B cell (primary cell): ENCODE results near the gene ADAMTS17. TPM values are rescaled to one million over a fixed set of nuclear protein-coding genes. Genes with fewer than 3 reads are reported as not detected.

Experiments used
- ATAC-seq: fragments of 200-7000 bp; cut with Tn5 transposase; one replicate; pipeline ENCODE4 v1.10.0; 2021; ENCODE audit warnings: low read depth, mild to moderate bottlenecking, moderate number of reproducible peaks, moderate library complexity
- CTCF ChIA-PET: fragments of 350-600 bp; sonication (Branson Sonifier 250); formaldehyde crosslinking; loops from one replicate; lab custom pipeline; 2021; ENCODE audit warnings: antibody characterized with exemption, inconsistent platforms; lab: Charles Lee
- POLR2A ChIA-PET: fragments of 350-600 bp; sonication (Branson Sonifier 250); formaldehyde crosslinking; loops from one replicate; lab custom pipeline; 2021; ENCODE audit warnings: antibody characterized with exemption; lab: Charles Lee
- DNase-seq: peaks from one replicate; pipeline ENCODE4 v3.0.0; 2013
- H2AFZ ChIP-seq: 2 replicates; pipeline ENCODE4 v1.6.1; 2012; ENCODE audit warnings: mild to moderate bottlenecking, low read depth, low read length; ENCODE audit not compliant: insufficient read depth, poor library complexity, severe bottlenecking
- H3K27ac ChIP-seq, 2 donors: 1 replicate in 1 of 2; 2 replicates in 1 of 2; pipeline ENCODE4 v1.5.1; 2012 to 2013; ENCODE audit warnings: low read length in 2 of 2, mild to moderate bottlenecking in 2 of 2, moderate library complexity in 1 of 2
- H3K27me3 ChIP-seq, 4 experiments: fragments of 200-600 bp in 1 of 4; sonication (generic) in 1 of 4; replicated peaks in 1 of 4; 1 replicate in 2 of 4; 2 replicates in 2 of 4; pipeline versions ENCODE4 v1.6.1 to v1.7.0; 2013 to 2016; ENCODE audit warnings: low read length in 3 of 4, mild to moderate bottlenecking in 2 of 4, mixed read lengths in 1 of 4, moderate library complexity in 1 of 4; ENCODE audit not compliant: insufficient read depth in 4 of 4, control insufficient read depth in 3 of 4; ENCODE audit errors: control extremely low read depth in 1 of 4
- H3K36me3 ChIP-seq, 2 experiments: replicated peaks in 1 of 2; 1 replicate in 1 of 2; 2 replicates in 1 of 2; pipeline versions ENCODE4 v1.6.1 to v1.7.1; 2013; ENCODE audit warnings: low read length in 1 of 2; ENCODE audit not compliant: insufficient read depth in 2 of 2, control insufficient read depth in 1 of 2; ENCODE audit errors: control extremely low read depth in 1 of 2, extremely low read depth in 1 of 2
- H3K4me1 ChIP-seq, 2 donors: fragments of 200-600 bp in 1 of 2; sonication (generic) in 1 of 2; 1 replicate in 1 of 2; 2 replicates in 1 of 2; pipeline versions ENCODE4 v1.5.1 to v1.6.1; 2013 to 2017; ENCODE audit warnings: low read length in 2 of 2; ENCODE audit not compliant: control insufficient read depth in 2 of 2, insufficient read depth in 2 of 2
- H3K4me2 ChIP-seq: replicated peaks from 2 replicates; pipeline ENCODE3; 2012; ENCODE audit warnings: mild to moderate bottlenecking, low read depth, low read length; ENCODE audit not compliant: poor library complexity, severe bottlenecking
- H3K4me3 ChIP-seq, 5 experiments: fragments of 200-600 bp in 1 of 5; sonication (generic) in 1 of 5; 1 replicate in 3 of 5; 2 replicates in 2 of 5; pipeline versions ENCODE4 v1.5.1 to v1.7.0; 2011 to 2016; ENCODE audit warnings: low read length in 4 of 5, mild to moderate bottlenecking in 4 of 5, low read depth in 2 of 5, control low read depth in 1 of 5, moderate library complexity in 1 of 5; ENCODE audit not compliant: insufficient read depth in 1 of 5; ENCODE audit errors: control extremely low read depth in 1 of 5, extremely low read depth in 1 of 5
- H3K79me2 ChIP-seq: fragments of 200-600 bp; sonication (generic); one replicate; pipeline ENCODE4 v1.6.0; 2016; ENCODE audit warnings: low read length; ENCODE audit not compliant: control insufficient read depth, insufficient read depth
- H3K9ac ChIP-seq: fragments of 200-600 bp; sonication (generic); 2 replicates; pipeline ENCODE4 v1.6.1; 2017; ENCODE audit warnings: mild to moderate bottlenecking, low read length, moderate library complexity
- H3K9me3 ChIP-seq, 3 donors: one replicate each; pipeline versions ENCODE4 v1.6.1 to v1.7.1; 2013; ENCODE audit warnings: low read length in 2 of 3; ENCODE audit not compliant: control insufficient read depth in 2 of 3, insufficient read depth in 1 of 3; ENCODE audit errors: control extremely low read depth in 1 of 3
- H4K20me1 ChIP-seq: 2 replicates; pipeline ENCODE4 v1.6.0; 2012; ENCODE audit warnings: mild to moderate bottlenecking, low read length; ENCODE audit not compliant: insufficient read depth, control insufficient read depth, poor library complexity, severe bottlenecking
- H3K27ac Mint-ChIP-seq: one replicate; pipeline ENCODE4 v1.8.0; 2021; ENCODE audit warnings: mixed read lengths
- H3K27me3 Mint-ChIP-seq: one replicate; pipeline ENCODE4 v1.8.0; 2021; ENCODE audit warnings: mixed read lengths
- H3K4me1 Mint-ChIP-seq: one replicate; pipeline ENCODE4 v1.8.0; 2021; ENCODE audit warnings: mixed read lengths
- H3K4me3 Mint-ChIP-seq: one replicate; pipeline ENCODE4 v1.8.0; 2021; ENCODE audit warnings: mixed read lengths
- H3K9me3 Mint-ChIP-seq: one replicate; pipeline ENCODE4 v1.8.0; 2022; ENCODE audit warnings: mixed read lengths; ENCODE audit not compliant: insufficient read depth
- CTCF ChIP-seq: fragments of 200-600 bp; IDR thresholded peaks from one replicate; pipeline ENCODE4 v1.8.0; 2022; ENCODE audit warnings: antibody characterized with exemption, mild to moderate bottlenecking
- EZH2 ChIP-seq: IDR thresholded peaks from 2 replicates; pipeline ENCODE4 v1.6.1; 2012; ENCODE audit warnings: borderline replicate concordance, low read depth, mild to moderate bottlenecking, moderate library complexity, low read length; ENCODE audit not compliant: insufficient read depth, poor library complexity, severe bottlenecking
- WGBS: methylation state at CpG from one replicate; pipeline ENCODE4 v1.1.5; 2013; ENCODE audit warnings: missing lambda C conversion rate; ENCODE audit not compliant: insufficient coverage; 5-methylcytosine and 5-hydroxymethylcytosine counted together
- intact Hi-C: fragments of 100-400 bp; cut with micrococcal nuclease; formaldehyde crosslinking; loops from one replicate; pipeline ENCODE4 v1.10.0; 2022
- polyA plus RNA-seq: library from polyadenylated mRNA; depleted of rRNA; stranded (reverse); fragments of >200 nt; gene quantifications from 2 replicates; pipeline ENCODE4 v1.2.3, GENCODE V29; 2012
- total RNA-seq, 2 donors: library from RNA; stranded (reverse); fragments of 120-200 nt in 1 of 2; gene quantifications; 1 replicate in 1 of 2; 2 replicates in 1 of 2; pipeline versions ENCODE4 v1.2.3 to v1.2.4, GENCODE V29; 2013 to 2022

The ADAMTS17 gene
- total and polyA plus RNA-seq, 2 donors (not counting 1 experiment from before 2014, with no cell fraction given): 0.10 TPM; not detected in 1

DNA sequence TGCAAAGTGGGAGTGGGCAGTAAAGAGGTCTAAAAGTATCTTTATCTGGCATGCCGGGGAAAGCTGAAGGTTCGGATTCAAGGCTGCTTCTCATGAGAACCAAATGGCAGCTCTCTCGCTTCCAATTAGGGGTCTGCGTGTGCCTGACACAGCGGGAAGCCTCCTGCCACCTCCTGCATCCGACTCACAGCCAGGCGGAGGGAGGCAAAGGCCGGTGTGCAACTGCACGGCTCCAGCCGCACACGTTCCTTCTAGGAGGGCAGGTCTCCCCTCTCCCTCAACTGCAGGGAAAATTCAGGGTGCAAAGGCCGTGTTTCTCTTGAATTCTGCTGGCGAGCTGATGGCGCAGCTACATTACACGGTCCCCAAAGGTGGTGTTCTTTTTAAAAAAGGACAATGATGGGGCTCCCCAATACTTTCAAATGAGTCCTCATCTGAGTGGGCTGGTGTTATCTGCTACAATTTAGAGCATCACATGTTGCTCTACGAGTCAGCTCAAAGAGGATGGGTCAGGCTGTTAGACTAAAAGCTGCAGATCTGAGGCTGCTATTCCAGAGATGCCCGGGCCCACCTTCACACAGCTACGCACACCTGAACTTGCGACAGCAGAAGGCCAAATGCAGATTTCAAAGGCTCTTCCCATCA lies 226.6 kb downstream of the ADAMTS17 start:
- Histone ChIP-seq H3K9ac (no peak overlapping the region), H3K27ac (no peak overlapping the region), H4K20me1 (no peaks in the 10 kb centered on the region), H3K4me3 (no peak overlapping the region), H3K4me1 (no peaks in the 10 kb centered on the region), H3K4me2 (no peak overlapping the region), H3K79me2 (no peaks in the 10 kb centered on the region), H2AFZ (no peak overlapping the region), H3K9me3 (peaks cover 0 to 20% (median 1%) of the 10 kb centered on the region in 3 donors), H3K36me3 (no peaks in the 10 kb centered on the region), H3K27me3 (no peaks in the 10 kb centered on the region)
- intact Hi-C loops: no loop called here
- 70% methylated on average over 17 of the region's 19 CpGs for WGBS
- Mint-ChIP-seq H3K27me3 (peaks cover 7% of the 10 kb centered on the region), H3K9me3 (peaks cover 7% of the 10 kb centered on the region), H3K27ac (no peak overlapping the region), H3K4me3 (no peak overlapping the region), H3K4me1 (peaks cover 2% of the 10 kb centered on the region)
- no peak for ATAC-seq
- no peak for TF ChIP-seq CTCF
- no peak for TF ChIP-seq EZH2
- DNase-seq: no peak
- CTCF ChIA-PET: no interaction called here
- POLR2A ChIA-PET: no interaction called here

GRCh38 chr15:100114571-100114970 lies 227.2 kb downstream of the ADAMTS17 start:
- ATAC-seq (no peak), DNase-seq (no peak)
- no peaks in the 10 kb centered on the region for H3K36me3 ChIP-seq
- intact Hi-C loops: no loop called here
- Mint-ChIP-seq H3K27me3 (peaks cover 7% of the 10 kb centered on the region), H3K27ac (no peak overlapping the region), H3K4me3 (no peak overlapping the region), H3K9me3 (peaks cover 3% of the 10 kb centered on the region), H3K4me1 (peaks cover 2% of the 10 kb centered on the region)
- peaks cover 0 to 19% (median 0%) of the 10 kb centered on the region in 3 donors for H3K9me3 ChIP-seq
- H3K4me2 ChIP-seq: no peak overlapping the region
- no peak overlapping the region for H3K9ac ChIP-seq
- no peak overlapping the region for H3K4me3 ChIP-seq
- H3K4me1 ChIP-seq: no peaks in the 10 kb centered on the region
- no peaks in the 10 kb centered on the region for H3K79me2 ChIP-seq
- no peaks in the 10 kb centered on the region for H4K20me1 ChIP-seq
- TF ChIP-seq CTCF (no peak), EZH2 (no peak)
- ChIA-PET POLR2A (no interaction called here), CTCF (no interaction called here)
- no peak overlapping the region for H3K27ac ChIP-seq
- no peak overlapping the region for H2AFZ ChIP-seq
- WGBS: 28% methylated on average over 9 of the region's 9 CpGs
- no peaks in the 10 kb centered on the region for H3K27me3 ChIP-seq
